SJCRH30 (cell line): ENCODE data around the gene NOP56. TPM values are rescaled to one million over a fixed set of nuclear protein-coding genes. Genes with fewer than 3 reads are reported as not detected.
"Not testable (repeated sequence)": the region's sequence is repeated elsewhere in the genome, so short reads cannot be mapped to it uniquely, and the experiment has no call there.

Experiments used
- DNase-seq, 2 experiments: peaks; one replicate each; pipeline ENCODE4 v3.0.0-alpha.2; 2015 to 2020
- H3K27ac ChIP-seq: fragments of 250-450 bp; sonication (Bioruptor Pico); 2 replicates; pipeline ENCODE4 v1.5.1; 2020; ENCODE audit warnings: mild to moderate bottlenecking, moderate library complexity
- H3K27me3 ChIP-seq: fragments of 250-450 bp; sonication (Bioruptor Pico); 2 replicates; pipeline ENCODE4 v1.5.1; 2020; ENCODE audit warnings: mild to moderate bottlenecking, moderate library complexity
- H3K36me3 ChIP-seq: fragments of 250-450 bp; sonication (Bioruptor Pico); 2 replicates; pipeline ENCODE4 v1.5.1; 2020; ENCODE audit warnings: mild to moderate bottlenecking, moderate library complexity
- H3K4me1 ChIP-seq: fragments of 250-450 bp; sonication (Bioruptor Pico); 2 replicates; pipeline ENCODE4 v1.5.1; 2020; ENCODE audit warnings: mild to moderate bottlenecking, moderate library complexity
- H3K4me3 ChIP-seq: fragments of 250-450 bp; sonication (Bioruptor Pico); 2 replicates; pipeline ENCODE4 v1.5.1; 2020; ENCODE audit warnings: mild to moderate bottlenecking, moderate library complexity
- H3K9me3 ChIP-seq: fragments of 250-450 bp; sonication (Bioruptor Pico); replicated peaks from 2 replicates; pipeline ENCODE4 v1.5.1; 2020; ENCODE audit warnings: mild to moderate bottlenecking, moderate library complexity
- total RNA-seq: library from RNA; depleted of rRNA; stranded (reverse); fragments of >200 nt; shearing (Covaris generic); gene quantifications from 2 replicates; pipeline ENCODE4 v1.2.3, GENCODE V29; 2014

The NOP56 gene
- total RNA-seq, 1 experiment from 2014 or later: 334 TPM

DNA sequence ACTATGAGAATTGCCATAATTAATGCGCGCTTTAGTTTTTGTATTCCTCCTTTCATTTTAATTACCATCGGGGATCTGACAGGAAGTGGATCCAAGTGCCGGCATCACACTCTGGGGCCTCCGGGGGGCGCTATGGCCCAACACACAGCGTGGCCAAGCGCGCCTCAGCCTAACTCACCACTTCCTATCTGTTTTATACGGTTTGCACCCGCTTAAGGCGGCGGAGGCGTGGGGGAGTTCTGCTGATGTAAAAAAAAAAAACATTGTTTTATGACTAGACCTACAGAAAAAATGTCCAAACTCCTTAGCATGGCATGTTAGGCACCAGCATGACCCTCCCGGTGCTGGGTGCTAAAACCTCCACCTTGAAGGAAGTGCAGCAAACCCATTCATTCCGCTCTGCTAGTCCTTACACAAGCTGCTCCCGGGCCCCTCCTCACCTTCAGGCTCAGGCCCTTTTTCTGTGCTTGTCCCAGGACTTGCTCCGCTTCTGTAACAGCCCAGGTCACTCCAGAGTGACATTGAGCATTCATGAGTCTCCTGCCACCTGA lies 35.7 kb downstream of the NOP56 start:
- Histone ChIP-seq H3K9me3 (no peaks in the 10 kb centered on the region), H3K27me3 (no peaks in the 10 kb centered on the region), H3K4me3 (no peak overlapping the region), H3K36me3 (no peaks in the 10 kb centered on the region), H3K27ac (no peak overlapping the region), H3K4me1 (0 out of 2 replicates have a peak, but pooled peaks cover 2% of the 10 kb centered on the region)
- DNase-seq: peak; percentile 63 to 82

DNA sequence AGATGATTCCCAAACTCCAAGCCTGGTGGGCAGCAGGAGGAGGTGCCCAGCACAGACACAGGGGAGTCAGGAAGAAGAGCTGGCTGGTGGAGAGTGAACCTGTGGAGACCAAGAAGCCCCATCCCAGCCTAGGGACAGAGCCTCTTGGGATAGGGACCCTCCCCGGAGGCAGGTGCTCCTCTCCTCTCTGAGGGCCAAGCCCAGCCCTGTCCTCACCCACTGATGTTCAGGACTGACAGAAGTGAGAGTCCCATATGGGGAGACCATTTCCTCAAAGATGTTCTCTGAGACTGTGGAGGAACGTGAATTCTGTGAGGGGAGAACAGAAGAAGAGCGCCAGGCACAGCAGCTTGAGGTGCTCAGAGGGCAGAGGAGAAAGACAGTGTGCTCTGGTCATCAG lies 37.8 kb downstream of the NOP56 start:
- H3K4me1 ChIP-seq: peaks cover 10% of the 10 kb centered on the region
- no peaks in the 10 kb centered on the region for H3K9me3 ChIP-seq
- no peak overlapping the region for H3K4me3 ChIP-seq
- H3K27ac ChIP-seq: no peak overlapping the region
- H3K36me3 ChIP-seq: no peaks in the 10 kb centered on the region
- no peaks in the 10 kb centered on the region for H3K27me3 ChIP-seq
- DNase-seq: no peak

DNA sequence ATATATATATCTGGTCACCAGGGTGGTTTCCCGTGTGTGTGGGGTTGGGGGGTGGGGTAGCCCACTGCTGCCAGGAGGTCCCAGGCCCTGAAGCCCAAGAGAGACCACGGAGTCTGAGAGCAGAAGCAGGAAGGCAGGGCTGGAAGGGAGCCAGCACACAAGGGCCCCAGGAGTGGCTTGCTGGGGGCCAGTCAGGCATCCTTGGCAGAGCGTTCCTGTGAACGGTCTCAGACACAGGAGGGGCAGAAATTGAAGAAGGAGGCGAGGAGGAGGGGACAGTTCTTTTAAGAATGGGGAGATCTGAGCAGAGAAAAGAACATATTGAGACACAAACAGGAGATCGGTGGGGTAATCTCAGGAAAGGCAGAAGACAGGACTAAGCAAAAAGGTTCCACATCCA lies 38.3 kb downstream of the NOP56 start:
- no peaks in the 10 kb centered on the region for H3K27me3 ChIP-seq
- H3K36me3 ChIP-seq: no peaks in the 10 kb centered on the region
- no peak overlapping the region for H3K27ac ChIP-seq
- DNase-seq: no peak
- H3K4me1 ChIP-seq: peaks cover 10% of the 10 kb centered on the region
- H3K9me3 ChIP-seq: no peaks in the 10 kb centered on the region
- no peak overlapping the region for H3K4me3 ChIP-seq

GRCh38 chr20:2691127-2691526 lies 38.7 kb downstream of the NOP56 start:
- Histone ChIP-seq H3K4me3 (no peak overlapping the region), H3K27me3 (no peaks in the 10 kb centered on the region), H3K36me3 (no peaks in the 10 kb centered on the region), H3K9me3 (no peaks in the 10 kb centered on the region), H3K4me1 (peaks cover 10% of the 10 kb centered on the region), H3K27ac (no peak overlapping the region)
- no peak for DNase-seq

GRCh38 chr20:2691663-2692035 lies 39.2 kb downstream of the NOP56 start:
- H3K27ac ChIP-seq: no peak overlapping the region
- no peak overlapping the region for H3K4me3 ChIP-seq
- no peak for DNase-seq
- H3K27me3 ChIP-seq: no peaks in the 10 kb centered on the region
- no peaks in the 10 kb centered on the region for H3K9me3 ChIP-seq
- peaks cover 10% of the 10 kb centered on the region for H3K4me1 ChIP-seq
- no peaks in the 10 kb centered on the region for H3K36me3 ChIP-seq

DNA sequence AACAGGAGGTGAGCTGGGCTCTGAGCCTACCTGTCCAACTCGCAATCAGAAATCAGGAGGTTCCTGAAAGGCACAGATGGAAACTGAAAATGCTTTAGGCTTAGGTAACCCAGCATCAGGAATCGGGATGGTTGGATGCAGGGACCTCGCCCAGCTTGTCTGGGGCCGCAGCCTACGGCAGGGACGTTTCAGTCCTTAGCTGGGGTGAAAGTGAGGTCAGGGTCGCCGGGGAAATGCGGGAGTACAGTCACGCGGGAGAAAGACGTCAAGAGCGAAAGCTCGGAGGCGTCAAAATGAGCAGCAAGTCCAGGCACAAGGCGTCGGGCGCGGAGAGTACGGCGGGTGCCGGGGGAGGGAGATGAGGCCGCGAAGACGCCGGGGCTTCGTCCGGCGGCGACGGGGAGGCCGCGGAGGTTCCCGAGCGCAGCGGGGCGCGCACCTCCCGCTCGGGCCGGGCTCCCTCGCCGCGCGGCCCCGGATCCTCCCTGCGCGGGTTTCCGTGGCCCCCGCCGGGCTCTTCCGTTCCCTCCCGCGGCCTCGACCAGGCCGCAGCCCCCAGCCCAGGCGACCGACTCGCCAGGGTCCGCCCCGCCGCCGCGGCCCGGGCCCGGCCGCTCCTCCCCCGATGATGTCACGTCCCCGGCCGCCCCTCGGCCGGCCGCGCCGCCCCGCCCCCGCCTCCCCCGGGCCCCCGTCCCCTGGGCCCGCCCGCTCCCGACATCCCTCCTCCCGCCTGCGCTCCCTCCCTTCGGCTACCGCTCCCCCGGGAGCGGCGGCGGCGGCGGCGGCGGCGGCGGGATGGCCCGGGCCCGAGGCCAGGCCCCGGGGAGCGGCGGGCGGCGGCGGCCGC lies 39.8 kb downstream of the NOP56 start, which contains the start of gene EBF4:
Gene EBF4, plus strand, starts transcription at position 745 of the 850 bp plus-strand sequence. CDS start 866 bp downstream, outside the sequence.
- Histone ChIP-seq H3K36me3 (no peaks in the 10 kb centered on the region), H3K27me3 (no peaks in the 10 kb centered on the region), H3K27ac (no peak within 1 kb of the TSS), H3K9me3 (no peaks in the 10 kb centered on the region), H3K4me1 (peaks cover 12% of the 10 kb centered on the region), H3K4me3 (peak within 1 kb of the TSS; percentile 57)
- DNase-seq: peak; percentile 52 to 60

GRCh38 chr20:2692886-2693285 lies 40.5 kb downstream of the NOP56 start:
- Histone ChIP-seq H3K4me1 (peaks cover 17% of the 10 kb centered on the region), H3K27me3 (no peaks in the 10 kb centered on the region), H3K4me3 (peak overlapping the region; percentile 57), H3K9me3 (no peaks in the 10 kb centered on the region), H3K36me3 (no peaks in the 10 kb centered on the region), H3K27ac (no peak overlapping the region)
- DNase-seq: no peak

GRCh38 chr20:2693286-2694007 lies 41.0 kb downstream of the NOP56 start:
- no peak overlapping the region for H3K27ac ChIP-seq
- H3K36me3 ChIP-seq: no peaks in the 10 kb centered on the region
- peak overlapping the region; percentile 57 for H3K4me3 ChIP-seq
- no peaks in the 10 kb centered on the region for H3K27me3 ChIP-seq
- peaks cover 23% of the 10 kb centered on the region for H3K4me1 ChIP-seq
- no peaks in the 10 kb centered on the region for H3K9me3 ChIP-seq
- peak; percentile 35 to 42 for DNase-seq

DNA sequence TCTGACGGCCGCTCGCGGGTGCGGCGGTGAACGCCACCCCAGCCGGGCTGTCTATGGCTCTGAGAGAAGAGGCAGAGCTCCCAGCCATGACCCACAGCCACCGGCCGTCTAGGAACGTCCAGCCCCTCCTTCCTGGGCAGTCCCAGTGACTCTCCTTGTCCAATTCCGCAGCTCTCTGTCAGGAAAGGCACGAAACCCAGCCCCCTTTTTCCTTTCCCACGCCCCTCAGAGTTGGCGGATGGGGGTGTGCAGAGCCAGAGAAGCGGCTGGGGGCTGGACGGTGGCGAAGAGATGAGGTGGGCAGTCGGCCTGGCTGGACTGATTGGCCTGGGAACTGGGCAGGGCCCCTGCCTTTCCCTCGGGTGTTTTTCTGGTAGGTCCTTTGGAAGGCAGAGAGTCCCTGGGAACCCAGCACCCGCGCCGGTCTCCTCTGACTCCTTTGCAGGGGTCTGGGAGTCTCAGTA lies 41.6 kb downstream of the NOP56 start:
- H3K4me3 ChIP-seq: peak overlapping the region; percentile 57
- DNase-seq: peak in 1 of 2 experiments; percentile 40
- H3K27me3 ChIP-seq: no peaks in the 10 kb centered on the region

GRCh38 chr20:2694519-2694918 lies 42.1 kb downstream of the NOP56 start:
- Histone ChIP-seq H3K27me3 (no peaks in the 10 kb centered on the region), H3K27ac (no peak overlapping the region), H3K4me1 (peaks cover 29% of the 10 kb centered on the region), H3K4me3 (no peak overlapping the region), H3K9me3 (no peaks in the 10 kb centered on the region), H3K36me3 (no peaks in the 10 kb centered on the region)
- DNase-seq: no peak

More for the DNA sequence above, 41.6 kb downstream of the NOP56 start:
- Histone ChIP-seq H3K9me3 (no peaks in the 10 kb centered on the region), H3K36me3 (no peaks in the 10 kb centered on the region), H3K27ac (no peak overlapping the region), H3K4me1 (peaks cover 27% of the 10 kb centered on the region)

DNA sequence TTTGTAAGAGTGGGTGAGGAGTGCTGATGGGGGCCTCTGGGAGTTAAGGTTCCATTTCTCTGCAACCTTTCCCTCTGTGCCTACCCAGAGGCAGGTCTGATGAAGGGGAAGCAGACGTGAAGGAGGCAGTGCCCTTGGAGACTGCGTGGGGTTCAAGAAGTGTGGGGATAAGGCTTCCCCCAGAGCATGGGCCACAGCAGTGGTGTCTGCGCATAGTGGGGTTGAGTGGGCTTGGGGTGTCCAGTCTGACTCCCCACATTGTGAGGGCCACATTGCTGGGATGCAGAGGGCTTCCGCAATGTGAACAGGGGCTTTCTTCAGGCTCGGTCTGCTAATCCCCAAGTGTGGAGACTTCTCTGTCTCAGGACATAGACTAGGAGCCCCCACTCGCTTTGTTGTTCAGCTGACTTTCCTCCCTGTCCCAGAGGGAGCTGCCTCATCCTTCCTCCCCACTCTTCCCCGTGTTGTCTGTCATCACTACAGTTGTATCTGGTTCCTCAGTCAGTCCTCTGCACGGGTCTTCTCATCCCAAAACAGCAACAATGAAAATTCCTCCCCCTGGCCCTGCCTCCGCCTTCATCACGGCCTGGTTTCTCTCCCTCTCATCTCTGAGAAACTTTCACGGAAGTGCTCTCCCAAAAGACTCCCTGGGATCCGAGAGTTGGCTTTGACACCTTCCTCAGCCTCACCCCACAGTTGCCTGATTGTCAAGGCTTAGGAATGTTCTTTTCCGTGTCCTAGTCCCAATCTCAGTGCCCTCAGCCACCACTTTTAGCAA lies 43.0 kb downstream of the NOP56 start:
- H3K27me3 ChIP-seq: no peaks in the 10 kb centered on the region
- H3K36me3 ChIP-seq: no peaks in the 10 kb centered on the region
- no peaks in the 10 kb centered on the region for H3K9me3 ChIP-seq
- no peak overlapping the region for H3K27ac ChIP-seq
- peaks cover 29% of the 10 kb centered on the region for H3K4me1 ChIP-seq
- no peak for DNase-seq
- no peak overlapping the region for H3K4me3 ChIP-seq

DNA sequence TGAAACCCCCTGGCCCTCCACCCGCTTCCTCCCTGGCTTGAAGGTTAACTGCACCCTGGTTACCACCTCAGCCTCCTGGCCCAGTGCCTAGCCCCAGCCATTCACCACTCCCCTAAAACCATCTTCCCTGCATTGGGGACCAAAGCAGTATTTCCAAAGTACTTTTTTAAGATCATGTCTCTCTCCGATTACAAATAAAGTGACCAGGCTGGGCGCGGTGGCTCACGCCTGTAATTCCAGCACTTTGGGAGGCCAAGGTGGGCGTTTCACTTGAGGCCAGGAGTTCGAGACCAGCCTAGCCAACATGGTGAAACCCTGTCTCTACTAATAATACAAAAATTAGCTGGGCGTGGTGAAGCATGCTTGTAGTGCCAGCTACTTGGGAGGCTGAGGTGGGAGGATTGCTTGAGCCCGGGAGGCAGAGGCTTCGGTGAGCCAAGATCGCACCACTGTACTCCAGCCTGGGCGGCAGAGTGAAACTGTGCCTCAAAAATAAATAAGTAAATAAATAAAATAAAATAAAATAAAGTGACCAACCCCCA lies 43.6 kb downstream of the NOP56 start:
- not testable (repeated sequence) for H3K9me3 ChIP-seq, H3K4me3 ChIP-seq, DNase-seq, H3K36me3 ChIP-seq, H3K27ac ChIP-seq, H3K27me3 ChIP-seq
- H3K4me1 ChIP-seq: peaks cover 29% of the 10 kb centered on the region

DNA sequence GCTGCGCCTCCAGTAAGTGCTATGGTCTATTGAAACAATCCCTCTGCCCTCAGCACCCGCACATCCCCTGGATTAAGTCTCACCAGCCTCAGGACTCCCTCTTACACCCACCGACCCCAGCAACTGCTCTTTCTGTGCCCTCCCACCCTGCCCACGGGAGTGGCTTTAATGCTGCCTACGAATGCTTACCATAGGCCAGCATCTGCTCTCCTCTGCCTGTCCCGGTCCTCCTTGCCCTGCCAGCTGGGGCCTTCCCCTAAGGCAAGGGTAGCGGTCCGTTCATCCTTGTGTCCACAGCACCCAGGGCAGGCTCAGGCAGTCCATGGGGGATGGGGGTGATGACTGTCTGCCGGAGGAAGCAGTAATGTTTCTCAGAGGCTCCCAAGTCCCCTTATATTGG lies 44.2 kb downstream of the NOP56 start:
- Histone ChIP-seq H3K36me3 (no peaks in the 10 kb centered on the region), H3K4me1 (peaks cover 29% of the 10 kb centered on the region), H3K27me3 (no peaks in the 10 kb centered on the region), H3K27ac (no peak overlapping the region), H3K4me3 (no peak overlapping the region), H3K9me3 (no peaks in the 10 kb centered on the region)
- no peak for DNase-seq

DNA sequence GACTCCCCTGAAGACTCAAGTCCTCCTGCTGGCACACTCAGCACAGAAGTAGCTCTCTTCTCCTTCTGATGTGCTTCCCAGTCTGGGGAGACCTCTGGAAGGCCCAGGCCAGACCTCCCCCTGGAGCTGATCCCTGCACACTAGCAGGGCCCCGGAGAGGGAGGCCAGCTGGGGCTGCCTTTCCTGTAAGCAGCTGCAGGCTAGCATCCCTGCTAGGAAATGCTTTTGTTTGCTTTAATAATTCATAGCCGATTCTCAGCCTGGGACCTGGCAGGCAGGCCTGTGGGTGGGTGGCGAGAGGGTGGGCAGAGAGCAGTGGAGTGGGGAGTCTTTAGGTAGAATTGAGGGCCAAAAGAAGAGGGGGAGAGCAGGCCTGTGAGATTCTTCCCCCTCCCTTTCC lies 45.3 kb downstream of the NOP56 start:
- peaks cover 27% of the 10 kb centered on the region for H3K4me1 ChIP-seq
- DNase-seq: peak; percentile 79 to 82
- H3K36me3 ChIP-seq: no peaks in the 10 kb centered on the region
- no peaks in the 10 kb centered on the region for H3K9me3 ChIP-seq
- H3K4me3 ChIP-seq: no peak overlapping the region
- H3K27ac ChIP-seq: peak overlapping the region; percentile 41
- no peaks in the 10 kb centered on the region for H3K27me3 ChIP-seq
